ENCODE results near the gene PAPSS1.

DNA sequence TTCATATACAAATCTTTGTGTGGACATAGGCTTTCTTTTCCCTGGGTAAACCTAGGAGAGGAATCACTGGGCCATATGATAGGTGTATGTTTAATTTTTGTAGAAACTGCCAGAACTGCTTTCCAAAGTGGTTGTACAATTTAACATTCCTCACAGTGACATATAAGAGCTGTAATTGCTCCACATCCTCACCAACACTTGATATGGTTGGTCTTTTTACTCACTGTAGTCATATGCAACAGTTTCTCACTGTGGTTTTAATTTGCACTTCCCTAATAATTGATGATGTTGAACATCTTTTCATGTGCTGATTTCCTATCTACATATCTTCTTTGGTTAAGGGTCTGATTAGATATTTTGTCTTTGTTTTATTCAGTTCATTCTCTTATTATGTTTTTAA, 24.5 kb upstream of the PAPSS1 start:
- TF ChIP-seq POLR2A (IDR thresholded peaks at IDR 0.05) (no peak), CTCF (IDR thresholded peaks at IDR 0.05) (no peak)

Data from lower leg skin (tissue), 3 donors.